Stimulated activated naive CD8-positive, alpha-beta T cell treated with anti-CD3 and anti-CD28 coated beads, Interleukin-15, Interleukin-2, amounts not matched to agents 100 U/mL and 50 U/mL, for 24 hours (primary cell): Measurements from ENCODE around the gene LMNB1.
"Not testable (repeated sequence)": the region's sequence is repeated elsewhere in the genome, so short reads cannot be mapped to it uniquely, and the experiment has no call there.

Experiments
- ATAC-seq: fragments of 150-1000 bp; cut with Tn5 transposase; one replicate; pipeline ENCODE4 v1.10.0; 2021
- DNase-seq: peaks from one replicate; pipeline ENCODE4 v3.0.0; 2021

Gene LMNB1

DNA sequence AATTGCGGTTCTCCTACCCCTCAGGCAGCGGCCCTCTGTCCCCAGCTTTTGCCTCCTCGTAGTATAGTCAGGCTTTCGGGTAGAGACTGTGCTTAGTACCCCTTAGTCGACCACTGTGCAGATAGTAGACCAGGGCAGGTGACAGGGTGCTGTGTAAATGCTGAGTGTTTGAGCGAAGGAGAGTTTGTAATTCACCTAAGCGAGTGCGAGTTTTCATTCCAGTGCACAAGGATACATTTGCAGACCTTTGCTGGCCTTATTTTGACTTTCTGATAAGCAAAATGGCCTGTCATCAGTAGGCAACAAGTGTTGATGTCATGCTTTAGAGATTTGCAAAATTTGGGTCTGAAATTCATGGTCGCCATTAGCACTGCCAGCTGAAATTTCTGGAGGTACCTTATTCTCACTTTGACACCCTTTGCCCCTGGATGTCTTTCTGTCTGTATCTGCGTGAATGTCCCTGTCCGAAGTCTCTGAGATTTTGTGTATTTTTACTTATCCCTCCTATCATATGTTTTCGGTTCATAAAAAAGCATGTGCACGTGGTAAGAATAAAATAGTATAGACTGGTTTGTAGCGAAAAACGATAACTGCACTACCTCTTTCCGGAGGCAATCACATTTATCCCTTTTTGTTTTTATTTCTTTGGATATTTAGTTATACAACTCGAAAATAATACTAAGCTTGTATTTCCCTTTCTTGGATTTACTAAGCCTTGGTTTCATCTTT lies 1.9 kb downstream of the LMNB1 start:
- peak; percentile 3 for ATAC-seq

DNA sequence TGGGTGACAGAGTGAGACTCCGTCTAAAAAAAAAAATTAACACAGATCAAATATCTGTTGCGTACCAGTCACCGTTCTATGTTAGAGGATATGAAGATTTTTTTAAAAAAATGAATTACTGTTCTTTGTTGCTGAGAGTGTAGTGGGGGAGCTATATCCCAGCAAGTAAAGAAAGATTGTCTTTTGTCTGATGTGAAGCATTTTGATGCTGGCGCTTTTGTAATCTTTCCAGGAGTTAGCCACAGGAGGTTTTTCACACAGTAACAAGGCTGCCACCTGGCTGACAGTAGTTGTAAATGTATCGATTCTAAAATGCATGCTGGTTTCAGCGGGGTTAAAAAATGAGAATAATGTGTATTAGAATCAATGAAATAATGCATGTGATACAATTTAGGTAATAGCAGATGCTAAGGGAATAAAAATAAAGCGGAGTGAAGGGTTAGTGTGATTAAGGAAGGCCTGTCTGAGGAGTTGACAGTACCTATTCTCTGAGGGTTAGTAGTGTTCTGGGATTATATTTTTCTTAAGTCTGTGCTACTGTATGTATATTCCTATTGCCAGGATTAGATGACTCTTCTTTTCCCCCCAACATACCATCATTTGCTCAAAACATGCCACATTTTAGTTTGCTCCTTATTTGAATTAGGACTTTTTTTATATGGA lies 3.4 kb downstream of the LMNB1 start:
- DNase-seq: peak; percentile 45
- ATAC-seq: no peak

More for the DNA sequence above, 1.9 kb downstream of the LMNB1 start:
- no peak for DNase-seq

GRCh38 chr5:126788409-126788808 lies 11.5 kb downstream of the LMNB1 start:
- peak; percentile 76 for ATAC-seq
- peak; percentile 27 for DNase-seq

- ATAC-seq: no peak
Observed at GRCh38 chr5:126793097-126793496, 16.2 kb downstream of the LMNB1 start.

GRCh38 chr5:126793648-126794047 lies 16.7 kb downstream of the LMNB1 start:
- not testable (repeated sequence) for ATAC-seq, DNase-seq

More at GRCh38 chr5:126793097-126793496, 16.2 kb downstream of the LMNB1 start:
- no peak for DNase-seq

- DNase-seq: no peak
- ATAC-seq: no peak
Observed at GRCh38 chr5:126794157-126794828, 17.4 kb downstream of the LMNB1 start.

GRCh38 chr5:126799780-126800179 lies 22.8 kb downstream of the LMNB1 start:
- DNase-seq (no peak), ATAC-seq (peak; percentile 25)

DNA sequence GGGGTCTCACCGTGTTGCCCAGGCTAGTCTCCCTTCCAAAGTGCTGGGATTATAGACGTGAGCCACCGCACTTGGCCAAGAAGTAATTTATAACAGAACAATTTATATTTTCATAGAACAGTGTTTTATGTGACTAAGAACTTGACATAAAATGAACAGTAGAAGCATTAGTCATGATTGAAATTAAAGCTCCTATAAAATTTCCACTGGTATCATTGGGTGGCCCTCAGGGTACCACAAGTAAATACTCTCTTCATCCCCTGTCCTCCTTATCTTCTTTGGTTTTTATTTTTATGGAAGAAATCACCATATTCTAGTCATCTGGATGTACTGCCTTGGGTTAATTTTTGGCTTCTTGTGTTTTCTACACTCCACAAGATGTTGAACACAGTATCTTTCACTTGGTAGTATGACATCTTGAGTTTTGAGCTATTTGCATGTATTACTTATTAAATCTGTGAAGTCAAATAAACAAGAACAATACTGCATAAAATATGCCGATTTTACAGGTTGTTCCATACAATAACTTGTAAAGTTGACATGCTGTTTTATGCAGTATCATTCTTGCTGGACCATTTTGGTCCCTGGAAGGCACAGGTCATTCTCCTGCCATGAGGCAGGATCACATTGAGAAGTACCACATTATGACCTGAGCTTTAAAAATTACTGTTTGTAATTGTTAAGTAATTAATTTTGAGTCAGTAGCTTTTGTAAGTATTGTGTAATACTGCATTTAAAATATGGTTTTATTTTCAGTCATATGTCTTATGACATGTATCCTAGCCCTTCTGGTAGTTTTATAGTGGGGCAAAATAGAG lies 24.4 kb downstream of the LMNB1 start:
- ATAC-seq (no peak), DNase-seq (no peak)

- ATAC-seq (no peak), DNase-seq (no peak)
Observed at GRCh38 chr5:126801992-126802294, 25.0 kb downstream of the LMNB1 start.

DNA sequence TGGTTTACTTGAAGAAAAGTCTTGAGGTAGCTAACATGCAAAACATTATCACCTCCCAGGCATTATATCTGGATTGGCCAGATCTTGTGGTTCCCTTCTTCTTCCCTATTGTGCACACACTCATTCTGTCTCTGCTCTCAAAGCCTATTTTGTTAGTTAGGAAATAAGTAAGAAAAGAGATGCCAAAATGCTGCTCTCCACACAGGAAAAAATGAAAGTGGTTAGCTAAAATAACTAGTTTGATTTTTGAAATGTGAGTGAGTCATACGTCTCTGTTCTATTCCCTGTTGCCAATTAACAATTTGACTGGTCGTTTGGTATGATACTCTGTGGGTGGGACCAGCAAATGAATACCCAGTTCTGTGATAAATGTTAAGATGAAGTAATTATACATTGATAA lies 28.1 kb downstream of the LMNB1 start:
- ATAC-seq (peak; percentile 45), DNase-seq (no peak)

DNA sequence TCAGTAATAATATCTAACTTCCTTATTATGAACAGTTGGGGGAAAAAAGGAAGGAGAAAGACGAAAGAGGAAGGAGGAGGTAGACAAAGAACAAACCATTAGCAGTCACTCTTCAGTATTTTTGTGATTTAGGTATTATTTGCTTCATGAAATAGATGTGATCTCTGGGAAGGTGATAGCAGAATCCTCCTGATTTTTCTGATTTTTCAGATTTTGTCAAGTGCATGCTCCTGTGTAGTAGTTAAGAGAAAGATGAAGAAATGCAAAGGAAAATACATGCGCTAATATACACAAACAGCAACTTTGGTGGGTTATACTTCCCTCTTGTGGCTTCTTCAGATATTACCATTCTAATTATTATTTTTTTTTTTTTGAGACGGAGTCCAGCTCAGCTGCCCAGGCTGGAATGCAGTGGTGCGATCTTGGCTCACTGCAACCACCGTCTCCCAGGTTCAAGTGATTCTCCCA lies 31.6 kb downstream of the LMNB1 start:
- DNase-seq (no peak), ATAC-seq (no peak)

GRCh38 chr5:126809916-126810315 lies 33.0 kb downstream of the LMNB1 start:
- DNase-seq (no peak), ATAC-seq (no peak)

DNA sequence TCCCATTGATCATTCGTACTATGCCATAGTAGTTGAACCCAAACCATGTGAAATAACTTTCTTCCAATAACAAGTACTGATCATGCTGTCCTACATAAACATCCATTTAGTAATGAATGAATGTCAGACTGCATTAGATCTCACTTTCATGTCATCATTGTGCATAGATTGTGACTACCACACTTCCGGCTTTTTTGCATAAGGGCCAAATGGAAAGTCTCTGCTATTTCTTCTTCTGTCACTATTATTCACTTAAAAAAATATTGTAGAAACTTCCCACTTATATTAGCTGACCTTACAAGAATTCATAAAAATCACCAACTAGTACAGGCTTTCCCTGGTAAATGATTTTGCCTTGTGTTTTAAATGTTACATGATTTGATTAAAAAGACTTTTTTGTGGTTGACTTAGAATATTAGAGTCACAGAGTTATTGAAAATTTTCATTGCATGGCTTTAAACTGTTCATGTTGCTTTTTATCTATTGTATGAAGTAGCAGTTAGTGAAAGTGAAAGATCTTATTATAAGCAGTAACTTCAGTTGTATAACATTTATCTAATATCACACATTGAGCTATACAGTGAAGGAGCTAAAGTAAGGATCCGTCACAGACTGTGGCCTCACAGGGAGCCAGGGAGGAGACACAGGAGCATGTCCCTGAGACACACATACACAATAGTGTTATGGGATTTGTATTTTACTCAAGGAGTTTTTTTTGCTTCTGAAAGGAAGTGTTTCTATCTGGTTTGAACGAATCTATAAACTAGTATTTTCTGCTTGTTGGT lies 33.9 kb downstream of the LMNB1 start:
- no peak for ATAC-seq
- no peak for DNase-seq

DNA sequence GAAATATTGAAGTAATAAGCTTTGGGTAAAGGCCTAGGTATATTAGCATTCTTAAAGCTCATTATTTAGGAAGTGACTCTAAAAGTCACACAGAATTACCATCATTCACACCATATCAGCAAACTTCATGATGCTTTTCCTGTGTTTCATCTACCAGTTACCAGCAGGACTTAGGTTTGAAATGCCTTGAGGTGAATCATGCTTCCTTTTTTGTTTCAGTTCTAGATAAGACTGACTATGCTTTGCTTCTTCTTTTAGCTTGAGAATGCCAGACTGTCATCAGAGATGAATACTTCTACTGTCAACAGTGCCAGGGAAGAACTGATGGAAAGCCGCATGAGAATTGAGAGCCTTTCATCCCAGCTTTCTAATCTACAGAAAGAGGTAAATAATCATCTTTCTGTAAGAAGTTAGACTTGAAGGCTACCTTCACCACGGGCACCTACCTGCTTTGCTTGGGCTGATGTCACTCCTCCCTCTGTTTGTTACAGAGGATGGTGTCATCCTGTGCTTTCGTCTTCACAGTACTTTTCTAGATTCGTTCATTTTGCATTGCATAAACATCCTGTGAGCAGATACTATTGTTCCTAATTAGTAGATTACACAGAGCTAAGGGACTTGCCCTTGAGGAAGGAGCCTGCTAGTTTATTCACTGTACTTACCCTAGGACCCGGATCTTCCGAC lies 34.7 kb downstream of the LMNB1 start:
- DNase-seq (no peak), ATAC-seq (peak; percentile 77)

DNA sequence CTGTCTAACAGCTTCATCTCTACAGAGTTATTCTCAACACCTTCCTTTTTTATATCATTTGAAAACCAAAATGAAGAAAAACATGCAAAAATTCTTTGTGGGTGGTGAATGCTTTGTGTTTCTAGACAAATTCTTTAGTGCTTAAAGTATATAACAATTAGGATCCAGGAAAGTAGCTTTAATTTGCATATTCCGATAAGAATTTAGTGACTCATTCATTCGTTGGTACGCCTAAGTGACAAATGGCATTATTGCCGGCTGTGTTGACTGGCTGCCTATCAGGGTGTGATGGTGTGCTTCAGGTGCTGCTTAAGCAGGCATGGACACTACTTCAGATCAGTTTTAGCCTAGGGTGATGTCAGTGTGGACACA lies 35.2 kb downstream of the LMNB1 start:
- no peak for DNase-seq

DNA sequence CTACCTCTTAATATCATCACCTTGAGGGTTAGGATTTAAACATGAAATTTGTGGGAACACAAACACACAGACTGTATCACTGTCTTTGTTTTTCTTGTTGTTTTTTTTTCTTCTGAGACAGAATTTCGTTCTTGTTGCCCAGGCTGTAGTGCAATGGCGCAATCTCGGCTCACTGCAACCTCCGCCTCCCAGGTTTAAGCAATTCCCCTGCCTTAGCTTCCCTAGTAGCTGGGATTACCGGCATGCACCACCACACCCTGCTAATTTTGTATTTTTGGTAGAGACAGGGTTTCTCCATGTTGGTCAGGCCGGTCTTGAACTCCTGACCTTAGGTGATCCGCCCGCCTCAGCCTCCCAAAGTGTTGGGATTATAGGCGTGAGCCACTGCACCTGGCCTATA lies 36.9 kb downstream of the LMNB1 start:
- DNase-seq, ATAC-seq: not testable (repeated sequence)

More for the DNA sequence above, 35.2 kb downstream of the LMNB1 start:
- ATAC-seq: no peak

GRCh38 chr5:126814721-126815404 lies 37.9 kb downstream of the LMNB1 start:
- no peak for ATAC-seq

GRCh38 chr5:126816649-126817048 lies 39.7 kb downstream of the LMNB1 start:
- ATAC-seq (no peak), DNase-seq (no peak)

More at GRCh38 chr5:126814721-126815404, 37.9 kb downstream of the LMNB1 start:
- DNase-seq: no peak

GRCh38 chr5:126818736-126819135 lies 41.8 kb downstream of the LMNB1 start:
- no peak for DNase-seq
- no peak for ATAC-seq

- ATAC-seq (no peak), DNase-seq (no peak)
Observed at GRCh38 chr5:126819253-126819652, 42.3 kb downstream of the LMNB1 start.
